ENCODE measurements around the gene ZNF211. TPM values are rescaled to one million over a fixed set of nuclear protein-coding genes. Genes with fewer than 3 reads are reported as not detected.

Gene ZNF211
- total and polyA plus RNA-seq, 7 donors = 1.6 to 6.9 (median 4.6) TPM

DNA sequence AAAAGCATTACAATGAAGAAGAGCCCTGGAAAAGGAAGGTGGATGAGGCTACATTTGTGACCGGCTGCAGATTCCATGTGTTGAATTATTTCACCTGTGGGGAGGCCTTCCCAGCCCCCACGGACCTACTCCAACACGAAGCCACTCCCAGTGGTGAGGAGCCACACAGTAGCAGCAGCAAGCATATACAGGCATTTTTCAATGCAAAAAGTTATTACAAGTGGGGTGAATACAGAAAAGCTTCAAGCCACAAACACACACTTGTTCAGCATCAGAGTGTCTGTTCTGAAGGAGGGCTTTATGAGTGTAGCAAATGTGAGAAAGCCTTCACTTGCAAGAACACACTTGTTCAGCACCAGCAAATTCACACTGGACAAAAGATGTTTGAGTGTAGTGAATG is 53.8 kb downstream of the ZNF211 start:
- TF ChIP-seq, protein P1, sequence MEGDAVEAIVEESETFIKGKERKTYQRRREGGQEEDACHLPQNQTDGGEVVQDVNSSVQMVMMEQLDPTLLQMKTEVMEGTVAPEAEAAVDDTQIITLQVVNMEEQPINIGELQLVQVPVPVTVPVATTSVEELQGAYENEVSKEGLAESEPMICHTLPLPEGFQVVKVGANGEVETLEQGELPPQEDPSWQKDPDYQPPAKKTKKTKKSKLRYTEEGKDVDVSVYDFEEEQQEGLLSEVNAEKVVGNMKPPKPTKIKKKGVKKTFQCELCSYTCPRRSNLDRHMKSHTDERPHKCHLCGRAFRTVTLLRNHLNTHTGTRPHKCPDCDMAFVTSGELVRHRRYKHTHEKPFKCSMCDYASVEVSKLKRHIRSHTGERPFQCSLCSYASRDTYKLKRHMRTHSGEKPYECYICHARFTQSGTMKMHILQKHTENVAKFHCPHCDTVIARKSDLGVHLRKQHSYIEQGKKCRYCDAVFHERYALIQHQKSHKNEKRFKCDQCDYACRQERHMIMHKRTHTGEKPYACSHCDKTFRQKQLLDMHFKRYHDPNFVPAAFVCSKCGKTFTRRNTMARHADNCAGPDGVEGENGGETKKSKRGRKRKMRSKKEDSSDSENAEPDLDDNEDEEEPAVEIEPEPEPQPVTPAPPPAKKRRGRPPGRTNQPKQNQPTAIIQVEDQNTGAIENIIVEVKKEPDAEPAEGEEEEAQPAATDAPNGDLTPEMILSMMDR (IDR thresholded peaks at IDR 0.05) = no peak
- ATAC-seq = no peak
- Histone ChIP-seq H3K36me3 (ENCODE audit: insufficient read depth in 1 of 2, low read depth in 1 of 2) (peaks cover 24 to 43% of the 10 kb centered on the region in 2 donors), H3K27me3 (ENCODE audit: insufficient read depth in 3 of 3, low read length in 2 of 3) (no peaks in the 10 kb centered on the region), H3K4me3 (no peak overlapping the region), H3K9me3 (peaks cover 83% of the 10 kb centered on the region), H3K27ac (no peak overlapping the region), H3K4me1 (peaks cover 6% of the 10 kb centered on the region)
- DNase-seq = no peak
- 97 to 100% (median 98%) methylated on average over 3 of the region's 3 CpGs for WGBS, 3 donors
- intact Hi-C loops (cut with DNase I) = no loop called here

DNA sequence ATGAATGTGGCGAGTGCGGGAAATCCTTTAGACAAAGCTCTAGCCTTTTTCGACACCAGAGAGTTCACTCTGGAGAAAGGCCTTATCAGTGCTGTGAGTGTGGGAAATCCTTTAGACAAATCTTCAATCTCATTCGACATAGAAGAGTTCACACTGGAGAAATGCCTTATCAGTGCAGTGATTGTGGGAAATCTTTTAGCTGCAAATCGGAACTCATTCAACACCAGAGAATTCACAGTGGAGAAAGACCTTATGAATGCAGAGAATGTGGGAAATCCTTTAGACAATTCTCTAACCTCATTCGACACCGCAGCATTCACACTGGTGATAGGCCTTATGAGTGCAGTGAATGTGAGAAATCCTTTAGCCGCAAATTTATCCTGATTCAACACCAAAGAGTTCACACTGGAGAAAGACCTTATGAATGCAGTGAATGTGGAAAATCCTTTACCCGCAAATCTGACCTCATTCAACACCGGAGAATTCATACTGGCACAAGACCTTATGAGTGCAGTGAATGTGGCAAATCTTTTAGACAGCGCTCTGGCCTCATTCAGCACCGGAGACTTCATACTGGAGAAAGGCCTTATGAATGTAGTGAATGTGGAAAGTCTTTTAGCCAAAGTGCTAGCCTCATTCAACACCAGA is 54.5 kb downstream of the ZNF211 start:
- DNase-seq (no peak), ATAC-seq (no peak)
- peaks cover 88% of the 10 kb centered on the region for H3K9me3 ChIP-seq
- WGBS, 3 donors = 98 to 99% (median 98%) methylated on average over 12 of the region's 12 CpGs
- H3K36me3 ChIP-seq (ENCODE audit: insufficient read depth in 1 of 2, low read depth in 1 of 2) = peaks cover 24 to 43% of the 10 kb centered on the region in 2 donors
- H3K27ac ChIP-seq = no peak overlapping the region
- peaks cover 5% of the 10 kb centered on the region for H3K4me1 ChIP-seq
- TF ChIP-seq, protein P1 (IDR thresholded peaks at IDR 0.05) = no peak
- intact Hi-C loops (cut with DNase I) = no loop called here
- H3K4me3 ChIP-seq = no peak overlapping the region
- no peaks in the 10 kb centered on the region for H3K27me3 ChIP-seq (ENCODE audit: insufficient read depth in 3 of 3, low read length in 2 of 3)

DNA sequence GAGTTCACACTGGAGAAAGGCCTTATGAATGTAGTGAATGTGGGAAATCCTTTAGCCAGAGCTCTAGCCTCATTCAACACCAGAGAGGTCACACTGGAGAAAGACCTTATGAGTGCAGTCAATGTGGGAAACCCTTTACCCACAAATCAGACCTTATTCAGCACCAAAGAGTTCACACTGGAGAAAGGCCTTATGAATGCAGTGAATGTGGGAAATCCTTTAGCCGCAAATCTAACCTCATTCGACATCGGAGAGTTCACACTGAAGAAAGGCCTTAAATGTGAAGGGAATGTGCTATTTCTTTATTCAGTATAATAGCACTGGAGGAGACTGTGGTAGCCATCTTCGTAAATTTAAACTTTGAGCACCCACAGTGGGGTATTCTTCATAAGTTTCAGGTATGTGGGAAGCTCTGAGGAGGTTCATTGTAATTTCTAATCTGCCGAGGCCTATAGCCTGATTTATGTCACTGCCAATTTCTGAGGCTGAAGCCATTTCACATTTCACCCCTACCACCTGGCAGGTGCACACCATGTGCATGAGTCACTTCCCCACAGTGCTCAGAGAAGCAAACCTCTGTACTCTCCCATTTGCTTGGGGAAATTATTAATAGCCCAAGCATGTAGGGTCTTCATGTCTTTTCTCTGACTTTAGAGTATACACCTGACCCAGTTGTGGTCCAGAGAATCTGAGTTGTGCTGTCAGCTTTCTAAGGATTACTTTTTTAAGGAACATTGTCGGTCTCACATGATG is 55.2 kb downstream of the ZNF211 start:
- no peak overlapping the region for H3K4me3 ChIP-seq
- no peak overlapping the region for H3K27ac ChIP-seq
- peaks cover 88% of the 10 kb centered on the region for H3K9me3 ChIP-seq
- no peaks in the 10 kb centered on the region for H3K4me1 ChIP-seq
- no peak for ATAC-seq
- H3K36me3 ChIP-seq (ENCODE audit: insufficient read depth in 1 of 2, low read depth in 1 of 2) = peaks cover 24 to 43% of the 10 kb centered on the region in 2 donors
- H3K27me3 ChIP-seq (ENCODE audit: insufficient read depth in 3 of 3, low read length in 2 of 3) = no peaks in the 10 kb centered on the region
- intact Hi-C loops (cut with DNase I) = no loop called here
- TF ChIP-seq, protein P1 (IDR thresholded peaks at IDR 0.05) = no peak
- DNase-seq = no peak
- WGBS, 3 donors = 96 to 98% (median 98%) methylated on average over 6 of the region's 6 CpGs

DNA sequence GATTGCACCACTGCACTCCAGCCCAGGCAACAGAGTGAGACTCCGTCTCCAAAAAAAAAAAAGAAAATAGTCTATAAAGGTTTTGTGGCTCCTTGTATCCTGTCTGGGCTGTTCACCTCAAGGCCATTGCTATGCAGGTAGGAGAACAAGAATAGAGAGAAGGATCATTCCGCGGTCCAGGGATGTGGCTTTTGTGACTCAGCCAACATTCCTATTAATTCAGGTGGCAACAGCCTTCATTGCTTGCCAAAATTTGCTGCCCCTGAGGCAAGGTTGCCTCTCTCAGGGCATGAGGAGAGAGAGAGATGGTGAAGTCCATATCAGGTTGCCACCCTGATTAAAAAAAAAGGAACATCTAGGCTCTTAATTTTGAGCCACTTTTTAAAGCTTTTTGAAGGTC is 56.8 kb downstream of the ZNF211 start:
- TF ChIP-seq, protein P1 (IDR thresholded peaks at IDR 0.05) = no peak

More for the DNA sequence above, 56.8 kb downstream of the ZNF211 start:
- WGBS, 3 donors = 95 to 100% (median 100%) methylated on average over 3 of the region's 3 CpGs
- H3K4me3 ChIP-seq = no peak overlapping the region
- no peak for ATAC-seq
- peaks cover 85% of the 10 kb centered on the region for H3K9me3 ChIP-seq
- H3K36me3 ChIP-seq (ENCODE audit: insufficient read depth in 1 of 2, low read depth in 1 of 2) = peaks cover 24 to 34% of the 10 kb centered on the region in 2 donors
- no peaks in the 10 kb centered on the region for H3K4me1 ChIP-seq
- intact Hi-C loops (cut with DNase I) = no loop called here
- DNase-seq = no peak
- no peaks in the 10 kb centered on the region for H3K27me3 ChIP-seq (ENCODE audit: insufficient read depth in 3 of 3, low read length in 2 of 3)
- H3K27ac ChIP-seq = no peak overlapping the region

Other genes with a start within 250 kb of the ZNF211 start
- gene ZNF548, start 243.3 kb upstream of the ZNF211 start, total RNA-seq = 10 to 100 TPM in 2 of 4 donors, 1 to 10 TPM in 2; 5.6 to 12.1 (median 8.3) TPM
- 1 to 10 TPM; 3.2 to 9.9 (median 4.6) TPM for gene ZNF548, start 243.3 kb upstream of the ZNF211 start, polyA plus RNA-seq
- 10 to 100 TPM in 1 of 4 donors, 1 to 10 TPM in 3; 4.8 to 11.0 (median 6.3) TPM for gene ZNF17, start 222.0 kb upstream of the ZNF211 start, total RNA-seq
- 1 to 10 TPM; 3.6 to 9.0 (median 4.4) TPM for gene ZNF17, start 222.0 kb upstream of the ZNF211 start, polyA plus RNA-seq
- 10 to 100 TPM in 2 of 4 donors, 1 to 10 TPM in 2; 5.1 to 11.9 (median 8.0) TPM for gene ZNF749, start 197.8 kb upstream of the ZNF211 start, total RNA-seq
- gene ZNF749, start 197.8 kb upstream of the ZNF211 start, polyA plus RNA-seq = 10 to 100 TPM in 2 of 3 donors, 1 to 10 TPM in 1; 6.7 to 22.4 (median 19.7) TPM
- gene VN1R1, start 176.0 kb upstream of the ZNF211 start, total RNA-seq = 1 to 10 TPM in 3 of 4 donors, under 1 TPM in 1; 0.76 to 4.1 (median 2.3) TPM
- gene VN1R1, start 176.0 kb upstream of the ZNF211 start, polyA plus RNA-seq = under 1 TPM; 0.42 to 0.57 (median 0.51) TPM
- 10 to 100 TPM; 12.0 to 15.2 (median 14.1) TPM for gene ZNF772, start 155.6 kb upstream of the ZNF211 start, total RNA-seq
- gene ZNF772, start 155.6 kb upstream of the ZNF211 start, polyA plus RNA-seq = 1 to 10 TPM; 2.7 to 8.7 (median 3.0) TPM
- 1 to 10 TPM; 4.1 to 7.5 (median 6.9) TPM for gene ZNF419, start 145.4 kb upstream of the ZNF211 start, total RNA-seq
- gene ZNF419, start 145.4 kb upstream of the ZNF211 start, polyA plus RNA-seq = 10 to 100 TPM in 1 of 3 donors, 1 to 10 TPM in 2; 5.9 to 24.4 (median 6.9) TPM
- 1 to 10 TPM; 2.7 to 5.7 (median 4.4) TPM for gene ZNF773, start 133.2 kb upstream of the ZNF211 start, total RNA-seq
- gene ZNF773, start 133.2 kb upstream of the ZNF211 start, polyA plus RNA-seq = 1 to 10 TPM; 2.3 to 7.5 (median 3.0) TPM
- gene ZNF549, start 105.8 kb upstream of the ZNF211 start, total RNA-seq = 1 to 10 TPM; 1.5 to 4.0 (median 2.3) TPM
- 1 to 10 TPM; 1.4 to 4.6 (median 2.6) TPM for gene ZNF549, start 105.8 kb upstream of the ZNF211 start, polyA plus RNA-seq
- 1 to 10 TPM; 2.1 to 4.9 (median 4.6) TPM for gene ZNF550, start 73.3 kb upstream of the ZNF211 start, total RNA-seq
- gene ZNF550, start 73.3 kb upstream of the ZNF211 start, polyA plus RNA-seq = 1 to 10 TPM; 1.5 to 5.0 (median 2.9) TPM
- gene ZNF416, start 54.3 kb upstream of the ZNF211 start, total RNA-seq = 1 to 10 TPM; 2.1 to 4.0 (median 2.4) TPM
- 1 to 10 TPM; 1.9 to 2.9 (median 2.3) TPM for gene ZNF416, start 54.3 kb upstream of the ZNF211 start, polyA plus RNA-seq
- gene ZIK1, start 49.0 kb upstream of the ZNF211 start, total RNA-seq = 1 to 10 TPM in 2 of 4 donors, under 1 TPM in 2; 0.74 to 2.9 (median 1.3) TPM
- gene ZIK1, start 49.0 kb upstream of the ZNF211 start, polyA plus RNA-seq = 1 to 10 TPM in 2 of 3 donors, under 1 TPM in 1; 0.72 to 4.4 (median 2.5) TPM
- 1 to 10 TPM in 3 of 4 donors, under 1 TPM in 1; 0.81 to 2.9 (median 2.0) TPM for gene ZNF530, start 33.3 kb upstream of the ZNF211 start, total RNA-seq
- 10 to 100 TPM in 1 of 3 donors, 1 to 10 TPM in 2; 1.7 to 11.7 (median 2.4) TPM for gene ZNF530, start 33.3 kb upstream of the ZNF211 start, polyA plus RNA-seq
- 1 to 10 TPM; 5.4 to 8.1 (median 7.5) TPM for gene ZNF134, start 18.9 kb upstream of the ZNF211 start, total RNA-seq
- gene ZNF134, start 18.9 kb upstream of the ZNF211 start, polyA plus RNA-seq = 1 to 10 TPM; 3.4 to 8.6 (median 4.4) TPM
- not detected for gene ZSCAN4, start 35.8 kb downstream of the ZNF211 start, total RNA-seq
- under 1 TPM in 1 of 3 donors, not detected in 2; 0.03 TPM for gene ZSCAN4, start 35.8 kb downstream of the ZNF211 start, polyA plus RNA-seq
- 1 to 10 TPM; 1.4 to 2.6 (median 2.0) TPM for gene ZNF551, start 48.8 kb downstream of the ZNF211 start, total RNA-seq
- 1 to 10 TPM; 1.5 to 2.5 (median 1.9) TPM for gene ZNF551, start 48.8 kb downstream of the ZNF211 start, polyA plus RNA-seq
- 1 to 10 TPM; 1.1 to 2.8 (median 2.2) TPM for gene ZNF154, start 76.0 kb downstream of the ZNF211 start, total RNA-seq
- gene ZNF154, start 76.0 kb downstream of the ZNF211 start, polyA plus RNA-seq = 1 to 10 TPM in 1 of 3 donors, under 1 TPM in 2; 0.61 to 1.4 (median 0.68) TPM
- gene ZNF671, start 94.5 kb downstream of the ZNF211 start, total RNA-seq = 1 to 10 TPM; 3.4 to 8.8 (median 5.8) TPM
- 1 to 10 TPM; 3.1 to 5.1 (median 3.1) TPM for gene ZNF671, start 94.5 kb downstream of the ZNF211 start, polyA plus RNA-seq
- gene ZNF776, start 113.6 kb downstream of the ZNF211 start, total RNA-seq = 10 to 100 TPM in 1 of 4 donors, 1 to 10 TPM in 3; 7.7 to 15.5 (median 9.0) TPM
- gene ZNF776, start 113.6 kb downstream of the ZNF211 start, polyA plus RNA-seq = 10 to 100 TPM in 1 of 3 donors, 1 to 10 TPM in 2; 3.6 to 12.4 (median 4.4) TPM
- gene ZNF586, start 136.5 kb downstream of the ZNF211 start, total RNA-seq = 10 to 100 TPM; 10.9 to 14.1 (median 12.1) TPM
- gene ZNF586, start 136.5 kb downstream of the ZNF211 start, polyA plus RNA-seq = 10 to 100 TPM in 1 of 3 donors, 1 to 10 TPM in 2; 7.1 to 10.5 (median 8.6) TPM
- gene ZNF552, start 181.7 kb downstream of the ZNF211 start, total RNA-seq = 1 to 10 TPM; 1.2 to 4.1 (median 2.4) TPM
- gene ZNF552, start 181.7 kb downstream of the ZNF211 start, polyA plus RNA-seq = 1 to 10 TPM; 1.8 to 6.1 (median 3.5) TPM
- gene ZNF587B, start 197.1 kb downstream of the ZNF211 start, total RNA-seq = 1 to 10 TPM; 3.9 to 7.9 (median 5.9) TPM
- gene ZNF587B, start 197.1 kb downstream of the ZNF211 start, polyA plus RNA-seq = 1 to 10 TPM; 1.4 to 7.0 (median 3.9) TPM
- gene ZNF587, start 216.7 kb downstream of the ZNF211 start, total RNA-seq = 10 to 100 TPM; 14.0 to 15.3 (median 14.9) TPM
- gene ZNF587, start 216.7 kb downstream of the ZNF211 start, polyA plus RNA-seq = 10 to 100 TPM in 1 of 3 donors, 1 to 10 TPM in 2; 2.5 to 11.2 (median 4.6) TPM

All from psoas muscle (tissue), 8 donors.